ENCODE results near the gene EME1. TPM values are rescaled to one million over a fixed set of nuclear protein-coding genes. Genes with fewer than 3 reads are reported as not detected.

EME1 gene
- polyA plus RNA-seq, 1 of the 3 experiments (the other 2 are of a cell fraction) = 16.9 TPM

DNA sequence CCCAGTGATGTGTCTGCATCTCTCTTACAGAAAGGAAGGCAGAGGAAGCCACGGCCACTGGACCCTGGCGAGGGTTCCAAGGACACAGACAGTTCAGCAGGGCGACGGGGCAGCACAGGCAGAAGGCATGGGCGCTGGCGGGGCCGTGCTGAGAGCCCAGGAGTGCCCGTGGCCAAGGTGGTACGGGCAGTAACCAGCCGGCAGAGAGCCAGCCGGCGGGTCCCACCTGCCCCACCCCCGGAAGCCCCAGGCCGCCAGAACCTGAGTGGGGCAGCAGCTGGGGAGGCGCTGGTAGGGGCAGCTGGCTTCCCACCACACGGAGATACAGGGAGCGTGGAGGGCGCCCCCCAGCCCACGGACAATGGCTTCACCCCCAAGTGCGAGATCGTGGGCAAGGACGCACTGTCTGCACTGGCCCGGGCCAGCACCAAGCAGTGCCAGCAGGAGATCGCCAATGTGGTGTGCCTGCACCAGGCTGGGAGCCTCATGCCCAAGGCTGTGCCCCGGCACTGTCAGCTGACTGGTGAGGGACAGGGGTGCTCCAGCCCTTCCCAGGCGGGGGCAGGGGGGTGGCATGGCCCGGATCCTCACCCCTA lies 19.3 kb upstream of the EME1 start:
- TF ChIP-seq NFIC (IDR thresholded peaks at IDR 0.05; ENCODE audit: borderline replicate concordance) (no peak), YY1 (IDR thresholded peaks at IDR 0.05; ENCODE audit: low read depth) (no peak), EZH2phosphoT487 (IDR thresholded peaks at IDR 0.05; ENCODE audit: borderline replicate concordance, low read depth) (no peak), TAF1 (IDR thresholded peaks at IDR 0.05; ENCODE audit: borderline replicate concordance, low read depth, low read length) (no peak), FOSL2 (IDR thresholded peaks at IDR 0.05; ENCODE audit: borderline replicate concordance, low read depth) (no peak), FOXJ3 (CRISPR knock-in tag; IDR thresholded peaks at IDR 0.05) (no peak), EP300 (IDR thresholded peaks at IDR 0.05; ENCODE audit: borderline replicate concordance in 1 of 2, low read depth in 1 of 2, low read length in 1 of 2) (no peak), RCOR1 (IDR thresholded peaks at IDR 0.05; ENCODE audit: low read length) (no peak), RFX5 (IDR thresholded peaks at IDR 0.05; ENCODE audit: low read length) (no peak), ELF1 (IDR thresholded peaks at IDR 0.05) (no peak), MXI1 (IDR thresholded peaks at IDR 0.05; ENCODE audit: low read depth, low read length) (no peak)
- TF ChIP-seq, protein P1, sequence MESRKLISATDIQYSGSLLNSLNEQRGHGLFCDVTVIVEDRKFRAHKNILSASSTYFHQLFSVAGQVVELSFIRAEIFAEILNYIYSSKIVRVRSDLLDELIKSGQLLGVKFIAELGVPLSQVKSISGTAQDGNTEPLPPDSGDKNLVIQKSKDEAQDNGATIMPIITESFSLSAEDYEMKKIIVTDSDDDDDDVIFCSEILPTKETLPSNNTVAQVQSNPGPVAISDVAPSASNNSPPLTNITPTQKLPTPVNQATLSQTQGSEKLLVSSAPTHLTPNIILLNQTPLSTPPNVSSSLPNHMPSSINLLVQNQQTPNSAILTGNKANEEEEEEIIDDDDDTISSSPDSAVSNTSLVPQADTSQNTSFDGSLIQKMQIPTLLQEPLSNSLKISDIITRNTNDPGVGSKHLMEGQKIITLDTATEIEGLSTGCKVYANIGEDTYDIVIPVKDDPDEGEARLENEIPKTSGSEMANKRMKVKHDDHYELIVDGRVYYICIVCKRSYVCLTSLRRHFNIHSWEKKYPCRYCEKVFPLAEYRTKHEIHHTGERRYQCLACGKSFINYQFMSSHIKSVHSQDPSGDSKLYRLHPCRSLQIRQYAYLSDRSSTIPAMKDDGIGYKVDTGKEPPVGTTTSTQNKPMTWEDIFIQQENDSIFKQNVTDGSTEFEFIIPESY (IDR thresholded peaks at IDR 0.05; ENCODE audit: borderline replicate concordance, low read depth) = no peak
- TF ChIP-seq, protein P2, sequence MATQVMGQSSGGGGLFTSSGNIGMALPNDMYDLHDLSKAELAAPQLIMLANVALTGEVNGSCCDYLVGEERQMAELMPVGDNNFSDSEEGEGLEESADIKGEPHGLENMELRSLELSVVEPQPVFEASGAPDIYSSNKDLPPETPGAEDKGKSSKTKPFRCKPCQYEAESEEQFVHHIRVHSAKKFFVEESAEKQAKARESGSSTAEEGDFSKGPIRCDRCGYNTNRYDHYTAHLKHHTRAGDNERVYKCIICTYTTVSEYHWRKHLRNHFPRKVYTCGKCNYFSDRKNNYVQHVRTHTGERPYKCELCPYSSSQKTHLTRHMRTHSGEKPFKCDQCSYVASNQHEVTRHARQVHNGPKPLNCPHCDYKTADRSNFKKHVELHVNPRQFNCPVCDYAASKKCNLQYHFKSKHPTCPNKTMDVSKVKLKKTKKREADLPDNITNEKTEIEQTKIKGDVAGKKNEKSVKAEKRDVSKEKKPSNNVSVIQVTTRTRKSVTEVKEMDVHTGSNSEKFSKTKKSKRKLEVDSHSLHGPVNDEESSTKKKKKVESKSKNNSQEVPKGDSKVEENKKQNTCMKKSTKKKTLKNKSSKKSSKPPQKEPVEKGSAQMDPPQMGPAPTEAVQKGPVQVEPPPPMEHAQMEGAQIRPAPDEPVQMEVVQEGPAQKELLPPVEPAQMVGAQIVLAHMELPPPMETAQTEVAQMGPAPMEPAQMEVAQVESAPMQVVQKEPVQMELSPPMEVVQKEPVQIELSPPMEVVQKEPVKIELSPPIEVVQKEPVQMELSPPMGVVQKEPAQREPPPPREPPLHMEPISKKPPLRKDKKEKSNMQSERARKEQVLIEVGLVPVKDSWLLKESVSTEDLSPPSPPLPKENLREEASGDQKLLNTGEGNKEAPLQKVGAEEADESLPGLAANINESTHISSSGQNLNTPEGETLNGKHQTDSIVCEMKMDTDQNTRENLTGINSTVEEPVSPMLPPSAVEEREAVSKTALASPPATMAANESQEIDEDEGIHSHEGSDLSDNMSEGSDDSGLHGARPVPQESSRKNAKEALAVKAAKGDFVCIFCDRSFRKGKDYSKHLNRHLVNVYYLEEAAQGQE (IDR thresholded peaks at IDR 0.05; ENCODE audit: low read depth, low read length) = no peak
- TF ChIP-seq, protein P3, sequence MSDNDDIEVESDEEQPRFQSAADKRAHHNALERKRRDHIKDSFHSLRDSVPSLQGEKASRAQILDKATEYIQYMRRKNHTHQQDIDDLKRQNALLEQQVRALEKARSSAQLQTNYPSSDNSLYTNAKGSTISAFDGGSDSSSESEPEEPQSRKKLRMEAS (IDR thresholded peaks at IDR 0.05; ENCODE audit: low read depth) = no peak
- H2AFZ ChIP-seq (ENCODE audit: low read depth) = no peak overlapping the region
- no peak overlapping the region for H3K4me3 ChIP-seq (ENCODE audit: low read depth in 2 of 2, low read length in 1 of 2)
- peaks cover 3 to 9% of the 10 kb centered on the region in 2 experiments; a peak in 1 of 4 replicates for H3K4me1 ChIP-seq (ENCODE audit: control insufficient read depth in 1 of 2, insufficient read depth in 2 of 2, low read depth in 1 of 2, low read length in 1 of 2)
- H3K9ac ChIP-seq = no peak overlapping the region
- H3K4me2 ChIP-seq = no peak overlapping the region
- H3K79me2 ChIP-seq (ENCODE audit: insufficient read depth) = peaks cover 35% of the 10 kb centered on the region
- CTCF ChIA-PET = interaction anchor here (0.6 to 1.4 kb wide), 2 partner anchors 9 to 14 kb away, joined by 3 to 4 read pairs; no protein-coding TSS in a partner anchor
- no peaks in the 10 kb centered on the region for H3F3A ChIP-seq (replicated peaks; ENCODE audit: insufficient read depth)
- peaks cover 40 to 48% of the 10 kb centered on the region in 2 experiments for H3K36me3 ChIP-seq (replicated peaks in 1 of 2; ENCODE audit: control insufficient read depth in 1 of 2, insufficient read depth in 2 of 2, low read length in 1 of 2)
- no peak overlapping the region for H3K27ac ChIP-seq (ENCODE audit: low read depth in 2 of 2, low read length in 1 of 2)
- no peaks in the 10 kb centered on the region for H3K27me3 ChIP-seq (ENCODE audit: insufficient read depth)
- DNase-seq = no peak
- 95% methylated on average over 20 of the region's 27 CpGs for WGBS (ENCODE audit: low lambda C conversion rate)
- POLR2A ChIA-PET = no interaction called here
- no peaks in the 10 kb centered on the region for H3K9me3 ChIP-seq
- H3K9me2 ChIP-seq = no peaks in the 10 kb centered on the region
- H4K20me1 ChIP-seq (ENCODE audit: insufficient read depth) = peaks cover 16% of the 10 kb centered on the region; the same call in 1 of the 2 replicates
